IMR-90 (cell line): ENCODE measurements around the gene RIOK2. TPM values are rescaled to one million over a fixed set of nuclear protein-coding genes. Genes with fewer than 3 reads are reported as not detected.

Experiments used
- ATAC-seq: fragments of 200-7000 bp; cut with Tn5 transposase; 2 replicates; pipeline ENCODE4 v1.9.1; 2020; ENCODE audit warnings: low read depth, mild to moderate bottlenecking, moderate library complexity
- BruUV-seq: library from RNA; stranded (reverse); fragments of 400-500 nt; replicated peaks from 2 replicates; lab custom pipeline; 2021; lab: Mats Ljungman, UMichigan
- CTCF ChIA-PET: fragments of 300-600 bp; formaldehyde crosslinking; extraction: SDS; loops from one replicate; lab custom pipeline; 2021; ENCODE audit warnings: antibody characterized with exemption; lab: Yijun Ruan, JAX
- POLR2A ChIA-PET: fragments of 300-600 bp; sonication (Branson Sonifier 250); formaldehyde crosslinking; loops from one replicate; lab custom pipeline; 2022; ENCODE audit warnings: antibody characterized with exemption; ENCODE audit not compliant: unreplicated experiment; lab: Charles Lee
- DNase-seq: peaks from one replicate; pipeline ENCODE4 v3.0.0; 2013
- H2AFZ ChIP-seq: replicated peaks from 2 replicates; pipeline ENCODE3; 2013; ENCODE audit warnings: low read length, mild to moderate bottlenecking; ENCODE audit not compliant: poor library complexity
- H2AK5ac ChIP-seq: 2 replicates; pipeline ENCODE4 v1.6.1; 2013; ENCODE audit warnings: low read depth, low read length, inconsistent platforms
- H2AK9ac ChIP-seq: replicated peaks from 2 replicates; pipeline ENCODE3; 2013; ENCODE audit warnings: mild to moderate bottlenecking, low read depth, low read length, moderate library complexity; ENCODE audit not compliant: poor library complexity
- H2BK120ac ChIP-seq: 2 replicates; pipeline ENCODE4 v1.6.1; 2013; ENCODE audit warnings: low read depth, low read length, inconsistent platforms
- H2BK15ac ChIP-seq: 3 replicates; pipeline ENCODE4 v1.6.1; 2013; ENCODE audit warnings: low read depth, low read length, inconsistent platforms
- H2BK20ac ChIP-seq: 2 replicates; pipeline ENCODE4 v1.6.1; 2013; ENCODE audit warnings: low read depth, mild to moderate bottlenecking, inconsistent platforms, low read length, moderate library complexity
- H2BK5ac ChIP-seq: 2 replicates; pipeline ENCODE4 v1.6.1; 2013; ENCODE audit warnings: mild to moderate bottlenecking, low read depth, low read length, inconsistent platforms; ENCODE audit not compliant: poor library complexity, severe bottlenecking
- H3K14ac ChIP-seq: replicated peaks from 2 replicates; pipeline ENCODE4 v1.6.1; 2013; ENCODE audit warnings: low read depth, low read length, inconsistent platforms
- H3K18ac ChIP-seq: 2 replicates; pipeline ENCODE4 v1.6.1; 2013; ENCODE audit warnings: low read depth, low read length, control low read depth
- H3K23ac ChIP-seq: 2 replicates; pipeline ENCODE4 v1.6.1; 2013; ENCODE audit warnings: low read depth, low read length, inconsistent platforms
- H3K27ac ChIP-seq: 2 replicates; pipeline ENCODE4 v1.5.1; 2013; ENCODE audit warnings: mild to moderate bottlenecking, control low read depth, low read length; ENCODE audit not compliant: insufficient read depth
- H3K27me3 ChIP-seq: 2 replicates; pipeline ENCODE4 v1.6.1; 2013; ENCODE audit warnings: low read length; ENCODE audit not compliant: control insufficient read depth, insufficient read depth
- H3K36me3 ChIP-seq: 2 replicates; pipeline ENCODE4 v1.6.1; 2013; ENCODE audit warnings: low read length, mixed read lengths; ENCODE audit not compliant: control insufficient read depth, insufficient read depth
- H3K4ac ChIP-seq: 2 replicates; pipeline ENCODE4 v1.6.1; 2013; ENCODE audit warnings: low read depth, low read length, inconsistent platforms
- H3K4me1 ChIP-seq: 2 replicates; pipeline ENCODE4 v1.6.1; 2013; ENCODE audit warnings: low read length, mixed read lengths; ENCODE audit not compliant: control insufficient read depth, insufficient read depth
- H3K4me2 ChIP-seq: 2 replicates; pipeline ENCODE4 v1.6.1; 2013; ENCODE audit warnings: low read depth, mild to moderate bottlenecking, control low read depth, low read length, moderate library complexity
- H3K4me3 ChIP-seq: 2 replicates; pipeline ENCODE4 v1.5.1; 2013; ENCODE audit warnings: low read depth, mild to moderate bottlenecking, control low read depth, low read length, moderate library complexity; ENCODE audit not compliant: insufficient read depth
- H3K56ac ChIP-seq: 2 replicates; pipeline ENCODE4 v1.6.1; 2013; ENCODE audit warnings: low read length, inconsistent platforms; ENCODE audit not compliant: insufficient read depth; ENCODE audit errors: extremely low read depth
- H3K79me1 ChIP-seq, 2 experiments: 2 replicates each; pipeline ENCODE4 v1.6.1; 2013; ENCODE audit warnings: low read length in 2 of 2, inconsistent platforms in 1 of 2, low read depth in 1 of 2
- H3K9ac ChIP-seq: 2 replicates; pipeline ENCODE4 v1.6.1; 2013; ENCODE audit warnings: low read depth, low read length, control low read depth
- H3K9me1 ChIP-seq: 2 replicates; pipeline ENCODE4 v1.6.1; 2013; ENCODE audit warnings: low read length, inconsistent platforms; ENCODE audit not compliant: insufficient read depth
- H3K9me3 ChIP-seq: 2 replicates; pipeline ENCODE4 v1.6.1; 2013; ENCODE audit warnings: low read length; ENCODE audit not compliant: control insufficient read depth, insufficient read depth
- H4K20me1 ChIP-seq: 2 replicates; pipeline ENCODE4 v1.6.1; 2013; ENCODE audit warnings: low read length, inconsistent platforms; ENCODE audit not compliant: insufficient read depth
- H4K5ac ChIP-seq: 2 replicates; pipeline ENCODE4 v1.6.1; 2013; ENCODE audit warnings: mild to moderate bottlenecking, low read depth, low read length, control low read depth
- H4K8ac ChIP-seq, 2 experiments: 2 replicates each; pipeline ENCODE4 v1.6.1; 2013; ENCODE audit warnings: low read depth in 2 of 2, low read length in 2 of 2, control low read depth in 1 of 2, inconsistent platforms in 1 of 2
- H4K91ac ChIP-seq: 2 replicates; pipeline ENCODE4 v1.6.1; 2013; ENCODE audit warnings: low read depth, low read length, inconsistent platforms; ENCODE audit not compliant: insufficient read depth
- MAFK ChIP-seq: IDR thresholded peaks from 2 replicates; pipeline ENCODE4 v1.6.1; 2012; ENCODE audit warnings: low read depth, low read length, improper control_type of control experiment
- MXI1 ChIP-seq: IDR thresholded peaks from 2 replicates; pipeline ENCODE4 v1.6.1; 2012; ENCODE audit warnings: low read depth, mild to moderate bottlenecking, low read length, moderate library complexity, borderline replicate concordance
- RCOR1 ChIP-seq: IDR thresholded peaks from 2 replicates; pipeline ENCODE4 v1.6.1; 2012; ENCODE audit warnings: mild to moderate bottlenecking, low read length, improper control_type of control experiment; ENCODE audit not compliant: insufficient replicate concordance
- RFX5 ChIP-seq: IDR thresholded peaks from 2 replicates; pipeline ENCODE4 v1.8.0; 2012; ENCODE audit warnings: low read depth, mild to moderate bottlenecking, low read length, moderate library complexity
- WGBS, 2 experiments: methylation state at CpG; one replicate each; pipeline versions ENCODE4 v1.1.5 to v1.1.7; 2013; ENCODE audit warnings: missing lambda C conversion rate in 2 of 2; ENCODE audit not compliant: insufficient read length in 1 of 2; ENCODE audit errors: extremely low coverage in 2 of 2; 5-methylcytosine and 5-hydroxymethylcytosine counted together
- dilution Hi-C: fragments of 300-500 bp; cut with HindIII; formaldehyde crosslinking; loops from one replicate; pipeline ENCODE4 v1.14.3; 2018; ENCODE audit warnings: low sequenced_read_pairs; ENCODE audit not compliant: unreplicated experiment
- in situ Hi-C: fragments of 300-500 bp; cut with MboI; formaldehyde crosslinking; loops from 3 replicates; pipeline ENCODE4 v1.14.3; 2019; ENCODE audit warnings: low sequenced_read_pairs, inconsistent platforms, mixed read lengths
- intact Hi-C: fragments of 100-400 bp; cut with micrococcal nuclease; formaldehyde crosslinking; loops from 2 replicates; pipeline ENCODE4 v1.10.0; 2022
- polyA plus RNA-seq, 3 experiments: library from polyadenylated mRNA; depleted of rRNA; stranded (reverse); fragments of >200 nt; gene quantifications; 2 replicates each; pipeline ENCODE4 v1.2.3, GENCODE V29; 2012; ENCODE audit warnings: low replicate concordance in 1 of 3
- total RNA-seq: library from RNA; depleted of rRNA; stranded (reverse); fragments of >200 nt; gene quantifications from 2 replicates; pipeline ENCODE4 v1.2.3, GENCODE V29; 2012

The RIOK2 gene
- total and polyA plus RNA-seq, 2 of the 4 experiments (the other 2 are of a cell fraction): 10.7 to 17.7 TPM

DNA sequence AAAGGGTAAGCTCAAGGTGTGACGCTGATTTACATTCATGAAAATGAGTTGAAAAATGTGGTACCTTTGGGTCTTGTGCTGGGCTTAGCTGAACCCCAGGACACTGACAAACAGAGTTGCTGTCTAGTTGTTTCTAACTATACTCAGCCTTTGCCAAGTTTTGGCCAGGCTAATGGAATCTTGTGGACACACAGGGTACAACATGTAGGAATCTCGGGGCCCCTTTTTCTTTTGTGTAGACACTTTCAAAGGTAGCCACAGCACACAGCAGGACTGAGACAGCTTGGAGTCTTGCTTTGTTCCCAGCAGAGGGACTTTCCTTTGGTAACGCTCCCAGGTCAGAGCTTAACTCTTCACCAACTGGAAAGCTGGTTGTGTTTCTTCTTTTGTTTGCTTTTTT, 48.4 kb downstream of the RIOK2 start:
- no peak overlapping the region for H2BK120ac ChIP-seq
- intact Hi-C loops: no loop called here
- H3K18ac ChIP-seq: no peak overlapping the region
- H3K23ac ChIP-seq: no peak overlapping the region
- no peak overlapping the region for H3K4me3 ChIP-seq
- no peak overlapping the region for H2AK9ac ChIP-seq
- H3K27ac ChIP-seq: no peak overlapping the region
- H3K27me3 ChIP-seq: peaks cover 31% of the 10 kb centered on the region
- ATAC-seq (no peak), DNase-seq (no peak)
- no peaks in the 10 kb centered on the region for H3K9me1 ChIP-seq
- in situ Hi-C loops: no loop called here
- H2AK5ac ChIP-seq: no peak overlapping the region
- no peak overlapping the region for H3K4ac ChIP-seq
- H2BK15ac ChIP-seq: no peak overlapping the region
- H4K5ac ChIP-seq: no peak overlapping the region
- no peaks in the 10 kb centered on the region for H4K20me1 ChIP-seq
- H3K4me1 ChIP-seq: no peaks in the 10 kb centered on the region
- no peak overlapping the region for H3K9ac ChIP-seq
- no peak overlapping the region for H3K4me2 ChIP-seq
- no peaks in the 10 kb centered on the region for H3K9me3 ChIP-seq
- H2BK5ac ChIP-seq: no peak overlapping the region
- ChIA-PET CTCF (interaction anchor here (1.8 kb wide), 1 partner anchor 8 kb away, joined by 5 read pairs; the partner anchor contains the start of gene LIX1), POLR2A (no interaction called here)
- no peak overlapping the region for H2BK20ac ChIP-seq
- H4K8ac ChIP-seq: no peak overlapping the region
- no peaks in the 10 kb centered on the region for H3K79me1 ChIP-seq
- H2AFZ ChIP-seq: no peak overlapping the region
- H3K36me3 ChIP-seq: no peaks in the 10 kb centered on the region
- dilution Hi-C loops: no loop called here
- 100% methylated on average over 1 of the region's 3 CpGs; no CpG with 5 or more reads in 1 of the 2 experiments for WGBS, 2 experiments
- no peak overlapping the region for H4K91ac ChIP-seq
- no TSS peak for BruUV-seq
- H3K14ac ChIP-seq: no peak overlapping the region
- H3K56ac ChIP-seq: no peak overlapping the region
- TF ChIP-seq MXI1: no peak
- TF ChIP-seq RCOR1: no peak
- no peak for TF ChIP-seq MAFK
- TF ChIP-seq RFX5: no peak
